Endothelial cell of umbilical vein (primary cell): ENCODE measurements around the gene CYP1B1. TPM values are rescaled to one million over a fixed set of nuclear protein-coding genes. Genes with fewer than 3 reads are reported as not detected.

Experiments
- BruUV-seq: library from RNA; stranded (reverse); fragments of 400-500 nt; replicated peaks from 2 replicates; lab custom pipeline; 2021; lab: Mats Ljungman, UMichigan
- CTCF ChIA-PET: fragments of 300-600, 350-600 bp; sonication (Branson Sonifier 250); formaldehyde crosslinking; loops from one replicate; lab custom pipeline; 2021; ENCODE audit warnings: antibody characterized with exemption, inconsistent platforms; lab: Charles Lee
- POLR2A ChIA-PET: fragments of 300-600, 350-600 bp; sonication (Branson Sonifier 250); formaldehyde crosslinking; loops from one replicate; lab custom pipeline; 2021; ENCODE audit warnings: antibody characterized with exemption, inconsistent platforms; lab: Charles Lee
- DNase-seq: peaks from one replicate; pipeline ENCODE4 v3.0.0-alpha.2; 2011; ENCODE audit warnings: low read depth, low spot score
- FAIRE-seq: peaks from 2 replicates; lab custom pipeline; 2011; peaks lifted over from hg19 to GRCh38; lab: Jason Lieb, UNC
- H2AFZ ChIP-seq: 2 replicates; pipeline ENCODE4 v1.6.0; 2012; ENCODE audit warnings: low read depth, low read length, control low read depth, inconsistent platforms
- H3K27ac ChIP-seq: 2 replicates; pipeline ENCODE4 v1.5.1; 2011; ENCODE audit warnings: low read depth, mild to moderate bottlenecking, control low read depth, low read length, moderate library complexity; ENCODE audit not compliant: insufficient read depth
- H3K27me3 ChIP-seq, 2 experiments: 2 replicates each; pipeline versions ENCODE4 v1.6.0 to v1.6.1; 2011; ENCODE audit warnings: low read length in 2 of 2, mixed read lengths in 1 of 2; ENCODE audit not compliant: control insufficient read depth in 2 of 2, insufficient read depth in 2 of 2
- H3K36me3 ChIP-seq, 2 experiments: 2 replicates in 1 of 2; 3 replicates in 1 of 2; pipeline ENCODE4 v1.5.1; 2011; ENCODE audit warnings: low read length in 2 of 2, mild to moderate bottlenecking in 1 of 2, moderate library complexity in 1 of 2; ENCODE audit not compliant: control insufficient read depth in 2 of 2, insufficient read depth in 2 of 2; ENCODE audit errors: extremely low read depth in 1 of 2
- H3K4me1 ChIP-seq: 3 replicates; pipeline ENCODE4 v1.5.1; 2011; ENCODE audit warnings: mild to moderate bottlenecking, low read length; ENCODE audit not compliant: control insufficient read depth, insufficient read depth; ENCODE audit errors: extremely low read depth
- H3K4me2 ChIP-seq: 2 replicates; pipeline ENCODE4 v1.6.1; 2011; ENCODE audit warnings: low read length, control low read depth, mixed read lengths; ENCODE audit not compliant: insufficient read depth
- H3K4me3 ChIP-seq, 3 experiments: fragments of 200-600 bp in 1 of 3; sonication (generic), shearing (Covaris generic) in 1 of 3; replicated peaks in 1 of 3; 2 replicates each; pipeline ENCODE4 v1.5.1; 2011 to 2016; ENCODE audit warnings: control low read depth in 3 of 3, low read length in 3 of 3, mild to moderate bottlenecking in 2 of 3, inconsistent platforms in 1 of 3, low read depth in 1 of 3, moderate library complexity in 1 of 3; ENCODE audit not compliant: insufficient read depth in 1 of 3
- H3K79me2 ChIP-seq: 2 replicates; pipeline ENCODE4 v1.6.0; 2012; ENCODE audit warnings: low read length, inconsistent platforms; ENCODE audit not compliant: control insufficient read depth, insufficient read depth
- H3K9ac ChIP-seq: replicated peaks from 2 replicates; pipeline ENCODE3; 2011; ENCODE audit warnings: low read length, control low read depth; ENCODE audit not compliant: insufficient read depth; ENCODE audit errors: extremely low read depth
- H3K9me1 ChIP-seq: replicated peaks from 3 replicates; pipeline ENCODE4 v1.6.0; 2011; ENCODE audit warnings: mild to moderate bottlenecking, low read length; ENCODE audit not compliant: control insufficient read depth, insufficient read depth; ENCODE audit errors: extremely low read depth
- H3K9me3 ChIP-seq: replicated peaks from 2 replicates; pipeline ENCODE4 v1.5.1; 2012; ENCODE audit warnings: low read length, inconsistent platforms; ENCODE audit not compliant: control insufficient read depth, insufficient read depth
- H4K20me1 ChIP-seq: replicated peaks from 2 replicates; pipeline ENCODE3; 2011; ENCODE audit warnings: mild to moderate bottlenecking, low read length; ENCODE audit not compliant: control insufficient read depth, insufficient read depth; ENCODE audit errors: extremely low read depth
- EZH2 ChIP-seq: IDR thresholded peaks from 2 replicates; pipeline ENCODE4 v1.6.1; 2012; ENCODE audit warnings: borderline replicate concordance, low read depth, mild to moderate bottlenecking, moderate library complexity, low read length, inconsistent platforms; ENCODE audit not compliant: severe bottlenecking
- FOS ChIP-seq: IDR thresholded peaks from 2 replicates; pipeline ENCODE4 v1.6.1; 2011; ENCODE audit warnings: mild to moderate bottlenecking, low read length, moderate library complexity, borderline replicate concordance; ENCODE audit not compliant: insufficient read depth
- GATA2 ChIP-seq: IDR thresholded peaks from 2 replicates; pipeline ENCODE4 v1.7.0; 2011; ENCODE audit warnings: low read depth, mild to moderate bottlenecking, moderate library complexity, mixed read lengths, low read length; ENCODE audit not compliant: insufficient read length, insufficient read depth
- JUN ChIP-seq: IDR thresholded peaks from 2 replicates; pipeline ENCODE4 v1.6.1; 2011; ENCODE audit warnings: borderline replicate concordance, low read depth; ENCODE audit not compliant: insufficient read length, insufficient read depth
- MYC ChIP-seq: IDR thresholded peaks from one replicate; pipeline ENCODE4 v1.6.1; 2011; ENCODE audit warnings: mild to moderate bottlenecking, low read depth, low read length
- POLR2A ChIP-seq: IDR thresholded peaks from 2 replicates; pipeline ENCODE4 v1.6.1; 2012; ENCODE audit warnings: low read depth, mild to moderate bottlenecking, control low read depth, low read length
- POLR2AphosphoS5 ChIP-seq: IDR thresholded peaks from 2 replicates; pipeline ENCODE4 v1.6.1; 2012; ENCODE audit warnings: low read depth, mild to moderate bottlenecking, control low read depth, low read length, moderate library complexity; ENCODE audit not compliant: insufficient read depth
- dilution Hi-C: fragments of 300-500 bp; cut with MboI; formaldehyde crosslinking; loops from one replicate; pipeline ENCODE4 v1.15.0; 2019; ENCODE audit warnings: low sequenced_read_pairs; ENCODE audit not compliant: extremely low pct_ligation_motif_present
- intact Hi-C: fragments of 100-400 bp; cut with micrococcal nuclease; formaldehyde crosslinking; loops from one replicate; pipeline ENCODE4 v1.10.0; 2022
- polyA plus RNA-seq, 4 experiments: library from polyadenylated mRNA; depleted of rRNA in 3 of 4; stranded (reverse) in 3 of 4; unstranded in 1 of 4; fragments of >200 nt; gene quantifications; 2 replicates each; pipeline versions ENCODE4 v1.2.1 to v1.2.3, GENCODE V29; 2011 to 2012; ENCODE audit warnings: missing spikeins in 1 of 4
- total RNA-seq: library from RNA; stranded (reverse); gene quantifications from 2 replicates; pipeline ENCODE4 v1.2.3, GENCODE V29; 2021
- TF ChIP-seq, protein P1 (sequence below), 2 donors: IDR thresholded peaks; 1 replicate in 1 of 2; 2 replicates in 1 of 2; pipeline ENCODE4 v1.5.1; 2011; ENCODE audit warnings: low read length in 2 of 2, mild to moderate bottlenecking in 2 of 2, moderate library complexity in 2 of 2, control low read depth in 1 of 2, inconsistent platforms in 1 of 2, low read depth in 1 of 2; ENCODE audit not compliant: insufficient read depth in 1 of 2; ENCODE audit errors: extremely low read depth in 1 of 2
- TF ChIP-seq, protein P2 (sequence below): IDR thresholded peaks from 2 replicates; pipeline ENCODE4 v1.6.1; 2011; ENCODE audit not compliant: insufficient read depth, insufficient read length

The CYP1B1 gene
- total and polyA plus RNA-seq, 2 donors (not counting 3 experiments of a cell fraction or from before 2014, with no cell fraction given): 0.01 TPM; not detected in 1

DNA sequence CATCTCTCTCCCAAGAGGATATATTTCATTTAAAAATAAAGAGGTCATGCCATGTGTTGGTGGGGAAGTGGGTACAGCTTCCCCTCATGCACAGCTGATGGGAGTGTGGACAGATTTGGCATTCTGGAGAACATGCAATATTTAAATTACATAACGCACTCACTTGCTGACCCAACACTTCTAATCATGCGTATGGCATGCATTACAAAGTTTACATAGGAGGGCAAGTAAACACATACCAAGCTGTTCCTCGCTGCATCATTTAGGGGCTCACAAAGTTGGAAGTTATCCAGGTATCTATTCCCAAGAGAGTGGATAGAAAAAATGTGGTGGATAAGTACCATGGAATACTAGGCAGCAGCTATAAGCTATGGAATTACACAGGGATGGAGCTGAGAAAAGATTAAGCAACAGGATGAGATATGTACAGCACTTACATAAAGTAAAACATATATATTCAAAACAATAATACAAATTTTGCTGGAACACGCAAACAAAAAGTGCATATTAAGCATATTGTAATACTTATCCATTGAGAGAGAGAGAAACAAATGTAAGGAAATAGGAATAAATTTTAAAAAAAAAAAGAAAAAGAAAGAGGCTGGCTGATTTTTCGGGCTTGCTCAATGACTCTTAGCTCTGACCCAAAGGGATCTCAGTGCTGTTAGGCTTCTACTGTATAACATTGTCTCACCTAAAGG, 11.0 kb downstream of the CYP1B1 start:
- Histone ChIP-seq H3K36me3 (no peaks in the 10 kb centered on the region), H3K4me2 (no peak overlapping the region), H4K20me1 (no peaks in the 10 kb centered on the region), H3K4me3 (no peak overlapping the region), H3K27ac (no peak overlapping the region), H3K9me3 (no peaks in the 10 kb centered on the region), H3K9ac (no peak overlapping the region), H3K79me2 (no peaks in the 10 kb centered on the region), H3K4me1 (no peaks in the 10 kb centered on the region), H2AFZ (no peak overlapping the region), H3K9me1 (no peaks in the 10 kb centered on the region), H3K27me3 (no peaks in the 10 kb centered on the region)
- intact Hi-C loops (no loop called here), dilution Hi-C loops (no loop called here)
- DNase-seq: no peak
- ChIA-PET CTCF (no interaction called here), POLR2A (no interaction called here)
- BruUV-seq: no TSS peak
- no peak for FAIRE-seq
- TF ChIP-seq JUN (no peak), GATA2 (no peak), FOS (no peak), EZH2 (no peak), POLR2A (no peak), POLR2AphosphoS5 (no peak), MYC (no peak)
- TF ChIP-seq, protein P1, sequence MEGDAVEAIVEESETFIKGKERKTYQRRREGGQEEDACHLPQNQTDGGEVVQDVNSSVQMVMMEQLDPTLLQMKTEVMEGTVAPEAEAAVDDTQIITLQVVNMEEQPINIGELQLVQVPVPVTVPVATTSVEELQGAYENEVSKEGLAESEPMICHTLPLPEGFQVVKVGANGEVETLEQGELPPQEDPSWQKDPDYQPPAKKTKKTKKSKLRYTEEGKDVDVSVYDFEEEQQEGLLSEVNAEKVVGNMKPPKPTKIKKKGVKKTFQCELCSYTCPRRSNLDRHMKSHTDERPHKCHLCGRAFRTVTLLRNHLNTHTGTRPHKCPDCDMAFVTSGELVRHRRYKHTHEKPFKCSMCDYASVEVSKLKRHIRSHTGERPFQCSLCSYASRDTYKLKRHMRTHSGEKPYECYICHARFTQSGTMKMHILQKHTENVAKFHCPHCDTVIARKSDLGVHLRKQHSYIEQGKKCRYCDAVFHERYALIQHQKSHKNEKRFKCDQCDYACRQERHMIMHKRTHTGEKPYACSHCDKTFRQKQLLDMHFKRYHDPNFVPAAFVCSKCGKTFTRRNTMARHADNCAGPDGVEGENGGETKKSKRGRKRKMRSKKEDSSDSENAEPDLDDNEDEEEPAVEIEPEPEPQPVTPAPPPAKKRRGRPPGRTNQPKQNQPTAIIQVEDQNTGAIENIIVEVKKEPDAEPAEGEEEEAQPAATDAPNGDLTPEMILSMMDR (IDR thresholded peaks at IDR 0.05; ENCODE audit: extremely low read depth in 1 of 2, insufficient read depth in 1 of 2, low read depth in 1 of 2, low read length in 2 of 2): no peak
- TF ChIP-seq, protein P2, sequence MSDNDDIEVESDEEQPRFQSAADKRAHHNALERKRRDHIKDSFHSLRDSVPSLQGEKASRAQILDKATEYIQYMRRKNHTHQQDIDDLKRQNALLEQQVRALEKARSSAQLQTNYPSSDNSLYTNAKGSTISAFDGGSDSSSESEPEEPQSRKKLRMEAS: no peak
